Ishikawa (cell line): ENCODE results near the gene CNOT2.

Source experiments
- CEBPB ChIP-seq: IDR thresholded peaks from 2 replicates; pipeline ENCODE4 v1.6.1; 2012
- CREB1 ChIP-seq: IDR thresholded peaks from 2 replicates; pipeline ENCODE4 v1.6.1; 2012; ENCODE audit warnings: low read depth
- EGR1 ChIP-seq: IDR thresholded peaks from 2 replicates; pipeline ENCODE4 v1.6.1; 2012
- EP300 ChIP-seq: IDR thresholded peaks from 2 replicates; pipeline ENCODE4 v1.6.1; 2012; ENCODE audit warnings: borderline replicate concordance
- FOXM1 ChIP-seq: IDR thresholded peaks from 2 replicates; pipeline ENCODE4 v1.6.1; 2012; ENCODE audit warnings: low read depth, borderline replicate concordance
- MAX ChIP-seq: IDR thresholded peaks from 2 replicates; pipeline ENCODE4 v1.6.1; 2012
- NFIC ChIP-seq: IDR thresholded peaks from 2 replicates; pipeline ENCODE4 v1.6.1; 2012
- RAD21 ChIP-seq: IDR thresholded peaks from 2 replicates; pipeline ENCODE4 v1.6.1; 2012; ENCODE audit warnings: low read depth
- REST ChIP-seq: IDR thresholded peaks from 2 replicates; pipeline ENCODE4 v1.6.1; 2012; ENCODE audit warnings: low read depth, mild to moderate bottlenecking
- TAF1 ChIP-seq: IDR thresholded peaks from 2 replicates; pipeline ENCODE4 v1.6.1; 2012; ENCODE audit warnings: low read depth, mild to moderate bottlenecking
- TCF12 ChIP-seq: IDR thresholded peaks from 2 replicates; pipeline ENCODE4 v1.6.1; 2012; ENCODE audit warnings: low read depth
- TEAD4 ChIP-seq: IDR thresholded peaks from 2 replicates; pipeline ENCODE4 v1.6.1; 2012
- USF1 ChIP-seq: IDR thresholded peaks from 2 replicates; pipeline ENCODE4 v1.6.1; 2012
- YY1 ChIP-seq: IDR thresholded peaks from 2 replicates; pipeline ENCODE4 v1.6.1; 2012; ENCODE audit warnings: low read depth
- ZBTB7A ChIP-seq: IDR thresholded peaks from 2 replicates; pipeline ENCODE4 v1.6.1; 2012; ENCODE audit warnings: low read depth

CNOT2 gene

GRCh38 chr12:70247653-70248199 lies 4.5 kb downstream of the CNOT2 start:
- TF ChIP-seq EP300 (no peak), TCF12 (no peak), ZBTB7A (no peak), FOXM1 (no peak), TAF1 (no peak), CEBPB (no peak), USF1 (no peak), EGR1 (no peak), RAD21 (no peak), REST (no peak)

- TF ChIP-seq YY1 (no peak), CREB1 (no peak), TAF1 (no peak), TEAD4 (no peak), USF1 (no peak), EGR1 (no peak), ZBTB7A (no peak), EP300 (no peak), FOXM1 (no peak)
Measured at GRCh38 chr12:70248876-70249275, 5.6 kb downstream of the CNOT2 start.

GRCh38 chr12:70249903-70250302 lies 6.7 kb downstream of the CNOT2 start:
- TF ChIP-seq TAF1 (no peak), NFIC (no peak), YY1 (no peak), TCF12 (no peak)

- TF ChIP-seq NFIC (no peak), USF1 (no peak), RAD21 (no peak), MAX (no peak), TCF12 (no peak), REST (no peak), CREB1 (no peak), TEAD4 (no peak), EGR1 (no peak), YY1 (no peak), EP300 (no peak), TAF1 (no peak)
Measured at GRCh38 chr12:70251226-70251625, 8.0 kb downstream of the CNOT2 start.

GRCh38 chr12:70251661-70252060 lies 8.4 kb downstream of the CNOT2 start:
- TF ChIP-seq MAX (no peak), RAD21 (no peak), TEAD4 (no peak), YY1 (no peak), EP300 (no peak), TCF12 (no peak), CREB1 (no peak), ZBTB7A (no peak), CEBPB (no peak), USF1 (no peak), TAF1 (no peak), NFIC (no peak), EGR1 (no peak), REST (no peak), FOXM1 (no peak)
